22Rv1 (cell line): ENCODE results near the gene ATP5MK.

Experiments used
- H3K27ac ChIP-seq: fragments of 450-650 bp; 2 replicates; pipeline ENCODE4 v1.5.1; 2017
- CTCF ChIP-seq: fragments of 450-650 bp; IDR thresholded peaks from 2 replicates; pipeline ENCODE4 v1.5.1; 2017; ENCODE audit warnings: mild to moderate bottlenecking
- ZFX ChIP-seq: fragments of 450-650 bp; IDR thresholded peaks from 2 replicates; pipeline ENCODE4 v1.6.1; 2017; ENCODE audit warnings: antibody characterized with exemption, borderline replicate concordance

Gene ATP5MK

DNA sequence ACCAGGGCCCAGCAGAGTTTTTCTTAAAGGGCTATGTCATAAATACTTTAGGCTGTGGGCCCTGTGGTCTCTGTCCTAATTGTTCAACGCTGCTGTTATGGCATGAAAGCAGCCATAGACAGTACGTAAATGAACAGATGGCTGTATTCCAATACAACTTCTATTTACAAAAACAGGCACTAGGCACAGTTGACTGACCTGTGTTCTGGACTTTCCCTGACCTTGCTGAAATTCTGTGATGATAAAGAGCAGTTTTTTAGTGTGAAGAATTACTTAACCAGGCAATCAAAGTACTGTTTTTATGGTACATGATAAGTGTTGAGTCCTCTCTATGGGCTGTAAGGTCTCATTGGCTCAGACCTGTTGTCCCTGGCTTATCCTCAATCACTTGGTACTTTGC lies 17.3 kb upstream of the ATP5MK start:
- no peak overlapping the region for H3K27ac ChIP-seq
- TF ChIP-seq CTCF (no peak), ZFX (no peak)

- H3K27ac ChIP-seq, result peak overlapping the region; percentile 73
- TF ChIP-seq CTCF, result no peak
- no peak for TF ChIP-seq ZFX
Measured at GRCh38 chr10:103397191-103397825, 1.0 kb upstream of the ATP5MK start.

DNA sequence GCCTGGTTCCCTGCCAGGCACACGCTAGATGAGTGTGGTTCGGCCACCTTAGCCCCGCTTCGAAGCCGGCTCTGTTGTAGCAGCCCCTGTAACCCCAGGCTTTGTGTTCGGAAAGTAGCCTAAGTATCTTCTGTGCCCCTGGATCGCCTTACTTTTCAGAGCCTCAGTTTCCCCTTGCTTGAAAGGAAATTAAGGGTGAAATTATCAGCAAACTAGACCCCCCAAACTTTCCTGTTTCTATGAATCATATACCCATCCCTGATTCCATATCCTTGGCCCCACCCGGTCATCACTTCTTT lies 463 bp upstream of the ATP5MK start:
- TF ChIP-seq CTCF (no peak), ZFX (no peak)
- H3K27ac ChIP-seq, result peak overlapping the region; percentile 73

GRCh38 chr10:103395754-103396066 lies 565 bp downstream of the ATP5MK start:
- H3K27ac ChIP-seq, result peak overlapping the region; percentile 73
- TF ChIP-seq CTCF, result no peak
- TF ChIP-seq ZFX, result no peak

DNA sequence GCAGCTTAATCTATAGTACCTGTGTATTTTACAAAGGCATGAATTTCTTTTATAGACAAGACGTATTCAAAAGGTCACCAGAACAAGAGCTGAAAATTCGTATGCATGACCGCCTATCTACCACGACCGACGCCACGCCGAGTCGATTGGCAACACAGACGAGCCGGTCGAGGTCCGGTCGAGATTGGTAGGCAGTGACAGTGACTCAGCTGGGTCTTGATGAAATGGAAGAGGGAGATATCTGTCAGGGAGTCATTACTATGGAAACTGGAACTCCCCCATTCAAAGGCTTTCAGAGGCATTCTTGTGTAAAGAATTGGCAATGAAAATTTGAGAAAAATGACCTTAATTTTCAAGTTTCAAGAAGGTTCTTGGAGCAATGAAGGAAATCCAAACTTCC lies 2.1 kb downstream of the ATP5MK start:
- H3K27ac ChIP-seq, result no peak overlapping the region

GRCh38 chr10:103382769-103383168 lies 13.5 kb downstream of the ATP5MK start:
- TF ChIP-seq ZFX (no peak), CTCF (no peak)

More for the DNA sequence above, 2.1 kb downstream of the ATP5MK start:
- TF ChIP-seq CTCF (no peak), ZFX (no peak)

DNA sequence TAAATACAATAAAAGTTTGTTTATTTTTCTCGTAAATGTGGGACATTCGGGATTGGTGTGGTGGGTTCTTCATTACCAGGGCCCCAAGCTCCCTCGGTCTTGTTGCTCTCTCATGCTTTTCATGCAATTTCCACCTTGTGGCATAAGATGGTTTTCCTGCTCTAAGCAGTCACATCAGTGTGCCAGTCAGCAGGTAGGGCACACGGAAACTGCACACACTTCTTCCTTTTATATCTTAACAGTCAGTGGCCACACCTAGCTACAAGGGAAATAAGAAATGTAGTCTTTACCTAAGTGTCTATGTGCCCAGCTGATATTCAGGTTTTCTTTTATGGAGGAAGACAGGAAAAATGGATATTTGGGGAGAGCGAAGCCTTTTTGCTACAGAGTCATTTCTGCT lies 22.0 kb downstream of the ATP5MK start:
- no peak overlapping the region for H3K27ac ChIP-seq

More at GRCh38 chr10:103382769-103383168, 13.5 kb downstream of the ATP5MK start:
- H3K27ac ChIP-seq, result no peak overlapping the region

More for the DNA sequence above, 22.0 kb downstream of the ATP5MK start:
- TF ChIP-seq CTCF, result no peak
- TF ChIP-seq ZFX, result no peak
